SIG-M5 treated with dmso at 0.1 percent for 504 hours (cell line): Measurements from ENCODE around the gene DARS2.

ENCODE experiments used
- DNase-seq: peaks from one replicate; lab custom pipeline; 2025; ENCODE audit not compliant: unreplicated experiment; lab: John Stamatoyannopoulos, UW

The DARS2 gene

GRCh38 chr1:173886746-173887611, 62.5 kb downstream of the DARS2 start:
- no peak for DNase-seq

GRCh38 chr1:173887627-173888026, 63.2 kb downstream of the DARS2 start:
- no peak for DNase-seq

- no peak for DNase-seq
Measured at GRCh38 chr1:173888749-173889148, 64.3 kb downstream of the DARS2 start.

- no peak for DNase-seq
Measured at GRCh38 chr1:173889885-173890284, 65.4 kb downstream of the DARS2 start.

- no peak for DNase-seq
Measured at GRCh38 chr1:173893611-173894010, 69.1 kb downstream of the DARS2 start.

GRCh38 chr1:173894189-173894588, 69.7 kb downstream of the DARS2 start:
- DNase-seq = no peak

GRCh38 chr1:173900427-173900826, 76.0 kb downstream of the DARS2 start:
- DNase-seq = no peak

GRCh38 chr1:173900992-173901391, 76.5 kb downstream of the DARS2 start:
- no peak for DNase-seq

- DNase-seq = no peak
Measured at GRCh38 chr1:173903827-173904531, 79.5 kb downstream of the DARS2 start.
